ENCODE data around the gene CDC42BPG.

- TF ChIP-seq CTCF (tag by site-specific recombination; IDR thresholded peaks at IDR 0.05) (no peak), ZNF239 (tag by site-specific recombination; IDR thresholded peaks at IDR 0.05) (no peak), RBAK (tag by site-specific recombination; IDR thresholded peaks at IDR 0.05) (no peak), SALL2 (tag by site-specific recombination; IDR thresholded peaks at IDR 0.05; ENCODE audit: borderline replicate concordance) (no peak), GLI2 (tag by site-specific recombination; IDR thresholded peaks at IDR 0.05; ENCODE audit: borderline replicate concordance, low read depth) (no peak), REST (tag by site-specific recombination; IDR thresholded peaks at IDR 0.05) (no peak), ZNF518A (tag by site-specific recombination; conservative IDR thresholded peaks at IDR 0.05; ENCODE audit: low read depth) (no peak), PRDM1 (tag by site-specific recombination; IDR thresholded peaks at IDR 0.05) (no peak), ZNF324 (tag by site-specific recombination; IDR thresholded peaks at IDR 0.05) (no peak), ZBTB1 (tag by site-specific recombination; IDR thresholded peaks at IDR 0.05) (no peak), TCF7L2 (IDR thresholded peaks at IDR 0.05; ENCODE audit: borderline replicate concordance, low read depth, low read length) (no peak), ZNF146 (tag by site-specific recombination; IDR thresholded peaks at IDR 0.05) (no peak), ZNF404 (tag by site-specific recombination; IDR thresholded peaks at IDR 0.05) (no peak), ZNF311 (tag by site-specific recombination; IDR thresholded peaks at IDR 0.05; ENCODE audit: borderline replicate concordance) (no peak)
Measured at GRCh38 chr11:64859542-64860414, 15.3 kb upstream of the CDC42BPG start.

All from HEK293 (cell line).